Stomach (tissue), 4 donors: ENCODE results near the gene LACC1.

Experiments used
- EP300 ChIP-seq: sonication (generic); formaldehyde crosslinking; IDR thresholded peaks from one replicate; pipeline ENCODE4 v1.6.1; 2017; ENCODE audit warnings: antibody characterized with exemption
- POLR2A ChIP-seq, 4 donors: fragments of 450-650 bp; IDR thresholded peaks; one replicate each; pipeline ENCODE4 v1.6.1; 2016; ENCODE audit warnings: antibody characterized with exemption in 4 of 4, control low read depth in 2 of 4, mild to moderate bottlenecking in 1 of 4, moderate library complexity in 1 of 4
- POLR2AphosphoS5 ChIP-seq, 3 donors: sonication (generic); formaldehyde crosslinking; IDR thresholded peaks; one replicate each; pipeline ENCODE4 v1.6.1; 2016; ENCODE audit warnings: antibody characterized with exemption in 3 of 3
- TF ChIP-seq, protein P1 (sequence below), 7 experiments: fragments of 450-650 bp in 4 of 7; fragments of 200-600 bp in 3 of 7; sonication (generic) in 3 of 7; IDR thresholded peaks; one replicate each; pipeline ENCODE4 v1.5.1; 2016 to 2019; ENCODE audit warnings: antibody characterized with exemption in 7 of 7, control low read depth in 2 of 7, mild to moderate bottlenecking in 1 of 7

DNA sequence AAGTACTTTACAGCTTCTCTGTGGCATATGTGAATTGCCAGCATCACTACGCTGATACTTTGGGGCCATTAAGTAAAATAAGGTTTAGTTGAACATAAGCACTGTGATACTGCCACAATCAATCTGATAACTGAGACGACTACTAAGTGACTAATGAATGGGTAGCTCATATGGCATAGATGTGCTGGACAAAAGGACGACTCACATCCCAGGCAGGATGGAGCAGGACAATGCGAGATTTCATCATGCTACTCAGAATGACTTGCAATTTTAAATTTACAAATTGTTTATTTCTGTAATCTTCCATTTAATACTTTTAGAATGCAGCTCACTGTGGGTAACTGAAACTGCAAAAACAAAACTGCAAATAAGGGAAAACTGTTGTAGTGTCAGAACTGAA is 13.8 kb upstream of the LACC1 start:
- TF ChIP-seq, protein P1, sequence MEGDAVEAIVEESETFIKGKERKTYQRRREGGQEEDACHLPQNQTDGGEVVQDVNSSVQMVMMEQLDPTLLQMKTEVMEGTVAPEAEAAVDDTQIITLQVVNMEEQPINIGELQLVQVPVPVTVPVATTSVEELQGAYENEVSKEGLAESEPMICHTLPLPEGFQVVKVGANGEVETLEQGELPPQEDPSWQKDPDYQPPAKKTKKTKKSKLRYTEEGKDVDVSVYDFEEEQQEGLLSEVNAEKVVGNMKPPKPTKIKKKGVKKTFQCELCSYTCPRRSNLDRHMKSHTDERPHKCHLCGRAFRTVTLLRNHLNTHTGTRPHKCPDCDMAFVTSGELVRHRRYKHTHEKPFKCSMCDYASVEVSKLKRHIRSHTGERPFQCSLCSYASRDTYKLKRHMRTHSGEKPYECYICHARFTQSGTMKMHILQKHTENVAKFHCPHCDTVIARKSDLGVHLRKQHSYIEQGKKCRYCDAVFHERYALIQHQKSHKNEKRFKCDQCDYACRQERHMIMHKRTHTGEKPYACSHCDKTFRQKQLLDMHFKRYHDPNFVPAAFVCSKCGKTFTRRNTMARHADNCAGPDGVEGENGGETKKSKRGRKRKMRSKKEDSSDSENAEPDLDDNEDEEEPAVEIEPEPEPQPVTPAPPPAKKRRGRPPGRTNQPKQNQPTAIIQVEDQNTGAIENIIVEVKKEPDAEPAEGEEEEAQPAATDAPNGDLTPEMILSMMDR (IDR thresholded peaks at IDR 0.05), result no peak
- no peak for TF ChIP-seq POLR2AphosphoS5 (IDR thresholded peaks at IDR 0.05)
- no peak for TF ChIP-seq POLR2A (IDR thresholded peaks at IDR 0.05)
- TF ChIP-seq EP300, result no peak
